Hypothalamus (tissue), 51 donors: ENCODE measurements around the gene IRS2.

ENCODE experiments used
- DNase-seq, 51 donors: peaks; one replicate each; lab custom pipeline; 2025; lab: John Stamatoyannopoulos, UW

Gene IRS2

GRCh38 chr13:109803825-109804224 lies 17.4 kb upstream of the IRS2 start:
- DNase-seq, result no peak

- DNase-seq, result no peak
These were observed 16.6 kb upstream of the IRS2 start for GRCh38 chr13:109802936-109803335.

- no peak for DNase-seq
These were observed 8.6 kb upstream of the IRS2 start for GRCh38 chr13:109795011-109795410.

GRCh38 chr13:109794095-109794494 lies 7.7 kb upstream of the IRS2 start:
- no peak for DNase-seq

- no peak for DNase-seq
These were observed 6.2 kb upstream of the IRS2 start for GRCh38 chr13:109792416-109793059.

GRCh38 chr13:109790942-109791605 lies 4.7 kb upstream of the IRS2 start:
- peak in 11 of 51 donors; percentile 9 to 68 (median 46) for DNase-seq

- DNase-seq, result no peak
These were observed 3.7 kb upstream of the IRS2 start for GRCh38 chr13:109790086-109790485.

GRCh38 chr13:109789262-109789661 lies 2.9 kb upstream of the IRS2 start:
- peak in 7 of 51 donors; percentile 26 to 44 (median 35) for DNase-seq

GRCh38 chr13:109788372-109789111 lies 2.2 kb upstream of the IRS2 start:
- DNase-seq, result peak in 1 of 51 donors; percentile 35

- DNase-seq, result peak in 14 of 51 donors; percentile 16 to 83 (median 60)
These were observed 962 bp upstream of the IRS2 start for GRCh38 chr13:109787135-109787954.

GRCh38 chr13:109785892-109786450 lies 412 bp downstream of the IRS2 start:
- DNase-seq, result peak in 2 of 51 donors; percentile 66 to 72

GRCh38 chr13:109785141-109785891 lies 1.1 kb downstream of the IRS2 start:
- peak in 7 of 51 donors; percentile 43 to 69 (median 65) for DNase-seq

- DNase-seq, result peak in 42 of 51 donors; percentile 13 to 87 (median 62)
These were observed 1.7 kb downstream of the IRS2 start for GRCh38 chr13:109784590-109785140.

- no peak for DNase-seq
These were observed 2.4 kb downstream of the IRS2 start for GRCh38 chr13:109783815-109784589.

GRCh38 chr13:109783447-109783814 lies 3.0 kb downstream of the IRS2 start:
- DNase-seq, result no peak

GRCh38 chr13:109782823-109783431 lies 3.5 kb downstream of the IRS2 start:
- no peak for DNase-seq

- DNase-seq, result no peak
These were observed 4.1 kb downstream of the IRS2 start for GRCh38 chr13:109782066-109782822.
